Measurements from ENCODE around the gene TIGAR.

The TIGAR gene

GRCh38 chr12:4283512-4284255 is 37.3 kb upstream of the TIGAR start:
- no peak for DNase-seq

DNA sequence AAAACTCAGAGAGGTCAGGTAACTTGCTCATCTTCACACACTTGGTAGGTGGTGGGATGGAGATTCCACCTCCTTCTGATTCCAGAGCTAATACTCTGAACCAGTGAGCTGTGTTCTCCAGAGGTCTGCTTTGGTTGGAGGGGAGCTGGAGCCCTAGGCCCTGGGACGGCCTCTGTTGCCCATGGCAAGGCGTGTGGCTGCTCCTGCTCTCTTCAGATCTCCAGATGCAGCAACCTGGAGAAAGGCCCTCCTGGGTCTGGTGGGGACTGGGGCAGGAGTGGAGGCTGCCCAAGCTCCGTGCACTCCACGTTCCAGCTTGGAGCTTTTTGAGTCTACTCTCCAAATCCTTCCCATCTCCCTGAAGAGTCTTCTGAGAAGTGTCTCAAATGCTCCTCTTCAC is 36.7 kb upstream of the TIGAR start:
- DNase-seq, result no peak

GRCh38 chr12:4285070-4285469 is 35.9 kb upstream of the TIGAR start:
- DNase-seq, result no peak

DNA sequence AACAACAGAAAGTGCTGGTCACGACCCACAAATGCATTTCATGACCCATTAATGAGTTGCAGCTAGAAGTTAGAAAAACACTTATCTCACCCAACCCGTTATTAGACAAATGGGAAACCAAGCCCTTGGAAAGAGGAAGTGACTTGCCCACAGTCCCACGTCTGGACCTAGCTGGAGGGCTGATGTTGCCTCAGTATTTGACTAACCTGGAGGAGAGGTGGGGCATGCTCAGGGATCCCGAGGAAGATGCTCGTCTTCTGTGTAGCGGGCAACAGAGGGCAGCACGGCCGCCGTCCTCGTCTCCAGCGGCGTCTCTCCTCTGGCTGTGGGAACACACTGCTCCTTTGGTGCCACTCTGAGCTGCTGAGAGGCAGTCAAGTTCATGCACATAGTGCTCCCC is 34.8 kb upstream of the TIGAR start:
- no peak for DNase-seq

GRCh38 chr12:4286771-4287317 is 34.2 kb upstream of the TIGAR start:
- no peak for DNase-seq

DNA sequence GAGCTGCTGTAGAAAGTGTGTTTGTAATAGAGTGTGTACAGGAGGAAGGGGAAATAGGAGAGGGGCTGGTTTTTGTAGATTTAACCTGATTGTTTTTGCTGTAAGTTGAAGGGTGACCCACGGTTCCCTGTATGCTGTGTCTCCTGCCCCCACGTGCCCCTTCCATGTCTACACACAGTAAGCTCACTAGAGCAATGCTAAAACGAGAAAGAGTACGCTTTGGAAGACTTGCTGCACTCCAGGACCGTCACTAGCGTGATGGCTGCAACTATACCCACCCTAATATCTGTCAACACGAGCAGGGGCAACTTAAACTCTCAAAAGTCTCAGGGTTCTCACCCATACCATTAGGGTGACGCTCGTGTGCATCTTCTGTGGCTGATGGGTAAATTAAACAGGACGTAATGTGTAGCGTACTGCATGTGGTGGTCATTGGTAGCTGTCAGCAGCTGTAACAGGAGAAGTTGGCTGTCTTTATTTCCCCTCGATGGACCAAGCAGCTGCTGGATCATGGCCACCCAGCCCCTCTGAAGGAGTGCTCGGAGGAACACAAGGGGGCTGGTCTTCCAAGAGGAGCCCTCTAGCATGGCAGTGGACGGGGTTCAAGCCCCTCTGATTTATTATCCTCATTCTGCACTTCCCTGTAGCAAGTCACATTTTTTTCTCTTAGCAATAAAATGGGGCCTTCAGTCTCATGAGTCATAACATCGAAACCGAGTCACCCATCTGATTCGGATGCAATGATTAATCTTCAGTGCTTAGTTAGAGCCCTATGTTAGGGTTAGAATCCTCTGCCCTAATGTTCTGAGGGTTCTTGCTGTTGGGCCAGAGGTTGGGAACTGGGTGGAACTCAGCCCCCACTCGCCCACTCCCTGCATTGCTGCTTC is 33.4 kb upstream of the TIGAR start:
- DNase-seq, result no peak

DNA sequence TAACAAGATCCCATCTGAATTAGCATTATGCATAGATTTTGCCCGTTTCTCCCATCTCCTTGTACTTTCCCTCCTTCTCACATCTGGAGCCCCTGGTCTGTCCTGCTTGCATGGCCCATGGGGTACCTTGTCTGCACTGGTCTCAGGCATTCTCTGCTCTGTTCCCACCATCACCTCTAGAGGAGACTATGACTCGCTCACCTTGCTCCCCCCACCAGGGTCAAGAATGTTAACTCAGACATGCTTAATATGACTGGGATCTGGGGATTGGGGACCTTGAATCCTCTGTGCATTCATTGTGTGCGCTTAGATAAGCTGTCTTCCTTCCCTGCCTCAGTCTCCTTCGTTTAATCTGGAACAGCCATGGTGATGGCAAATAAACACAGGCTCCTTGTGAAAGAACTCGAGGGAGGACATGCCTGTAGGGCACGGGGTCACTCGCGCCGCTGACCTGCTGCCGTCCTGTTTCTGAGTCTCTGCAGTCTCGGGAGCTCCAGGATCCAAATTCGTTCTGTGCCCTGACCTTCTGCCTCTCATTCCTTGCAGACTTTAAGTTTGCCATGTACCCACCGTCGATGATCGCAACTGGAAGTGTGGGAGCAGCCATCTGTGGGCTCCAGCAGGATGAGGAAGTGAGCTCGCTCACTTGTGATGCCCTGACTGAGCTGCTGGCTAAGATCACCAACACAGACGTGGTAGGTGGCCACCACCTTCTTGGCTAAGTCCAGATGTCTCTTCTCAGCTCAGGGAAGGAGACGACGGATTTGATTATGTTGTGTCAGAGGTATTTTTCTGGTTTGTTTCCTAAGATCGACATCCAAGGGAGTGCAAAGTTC is 32.5 kb upstream of the TIGAR start:
- DNase-seq, result no peak

- no peak for DNase-seq
Observed at GRCh38 chr12:4289231-4289878, 31.7 kb upstream of the TIGAR start.

DNA sequence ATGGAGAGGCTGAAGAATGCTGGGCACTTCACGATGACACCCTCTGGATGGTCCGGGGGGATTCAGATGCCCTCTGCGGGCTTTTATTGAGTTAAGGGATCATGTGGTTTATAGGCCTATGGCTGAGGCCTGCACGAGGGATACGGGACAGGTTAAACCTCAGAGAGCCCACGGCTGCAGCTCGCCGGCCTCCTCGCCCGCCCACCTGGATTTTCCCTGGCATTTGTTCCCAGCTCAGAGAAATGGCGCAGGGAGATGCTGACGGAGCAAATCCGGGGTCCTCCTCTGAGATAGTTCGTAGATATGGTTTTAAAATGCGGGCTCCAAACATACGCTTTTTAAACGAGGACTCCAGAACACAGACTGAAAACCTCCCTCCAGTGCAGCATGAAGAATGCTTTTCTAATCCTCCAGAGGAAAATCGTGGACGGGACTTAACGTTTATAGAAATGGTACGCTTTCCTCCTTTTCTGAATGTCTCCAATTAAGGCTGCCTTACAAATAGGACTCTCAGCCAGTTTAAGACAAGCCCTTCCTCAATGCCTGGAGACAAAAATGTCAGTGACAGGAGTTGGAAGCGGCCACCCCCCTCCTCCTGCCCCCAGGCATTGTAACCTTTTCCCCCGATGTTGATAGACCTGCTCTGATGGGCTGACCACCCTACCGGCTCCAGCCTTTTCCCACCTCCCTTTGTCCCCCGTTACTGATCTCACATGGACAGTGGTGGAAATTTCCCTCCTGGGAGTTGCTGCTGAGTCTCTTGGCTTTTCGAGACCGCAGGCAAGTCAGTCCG is 30.8 kb upstream of the TIGAR start:
- no peak for DNase-seq

DNA sequence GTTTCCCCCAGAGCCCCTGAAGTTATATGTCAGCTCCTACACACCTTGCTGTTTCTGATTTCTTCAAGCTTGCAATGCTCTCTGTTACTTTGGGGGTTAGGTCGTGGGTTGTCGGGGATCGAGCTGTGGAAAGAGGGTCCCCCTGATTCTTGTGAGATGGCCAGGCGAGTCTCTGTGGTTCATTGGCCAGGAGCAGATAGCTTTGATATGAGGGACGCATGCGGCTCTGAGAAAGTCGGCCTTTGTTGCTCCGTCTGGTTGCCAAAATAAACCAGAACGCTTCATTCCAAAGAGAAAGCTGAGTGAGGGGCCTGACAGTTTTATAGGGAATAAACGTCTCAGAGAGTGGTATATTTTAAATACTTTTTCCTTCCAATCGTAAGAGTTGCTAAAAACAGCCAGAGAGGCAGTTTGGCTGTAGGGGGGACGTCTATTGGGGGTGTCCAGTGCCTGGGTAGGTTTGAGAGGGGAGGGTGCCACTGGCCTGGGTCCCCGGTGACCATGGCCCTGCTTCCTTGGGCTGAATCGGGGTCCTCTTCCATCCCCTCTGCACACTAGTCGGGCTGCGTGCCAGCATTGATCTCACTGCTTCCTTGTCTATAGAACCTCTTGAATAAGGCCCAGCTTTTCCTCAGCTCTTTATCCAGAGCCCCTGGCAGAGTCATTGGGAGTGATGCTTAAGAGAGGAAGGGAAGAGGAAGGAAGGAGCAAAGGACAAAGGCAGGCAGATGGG is 28.5 kb upstream of the TIGAR start:
- DNase-seq, result no peak

- DNase-seq, result peak in 1 of 2 experiments; percentile 23
Observed at GRCh38 chr12:4293299-4293965, 27.6 kb upstream of the TIGAR start.

GRCh38 chr12:4293966-4294505 is 27.0 kb upstream of the TIGAR start:
- no peak for DNase-seq

- no peak for DNase-seq
Observed at GRCh38 chr12:4296751-4297150, 24.3 kb upstream of the TIGAR start.

DNA sequence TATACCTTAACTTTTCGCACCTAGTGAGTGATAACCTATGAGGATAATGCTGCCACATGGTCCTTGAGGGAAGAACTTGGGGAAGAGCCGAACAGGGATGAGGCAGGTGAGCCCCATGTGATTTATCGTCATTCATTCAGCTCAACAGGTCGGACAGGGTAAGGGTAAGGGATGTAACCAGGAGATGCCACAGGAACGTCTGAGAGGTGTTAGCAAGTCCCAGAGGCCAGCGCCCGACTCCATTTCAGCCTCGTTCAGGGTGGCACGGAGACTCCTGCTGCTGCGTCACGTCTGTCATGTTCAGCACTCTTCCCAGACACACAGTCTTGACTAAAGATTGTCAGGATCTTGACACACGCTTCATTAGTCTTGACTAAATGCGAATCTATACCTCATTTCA is 23.4 kb upstream of the TIGAR start:
- DNase-seq, result no peak

DNA sequence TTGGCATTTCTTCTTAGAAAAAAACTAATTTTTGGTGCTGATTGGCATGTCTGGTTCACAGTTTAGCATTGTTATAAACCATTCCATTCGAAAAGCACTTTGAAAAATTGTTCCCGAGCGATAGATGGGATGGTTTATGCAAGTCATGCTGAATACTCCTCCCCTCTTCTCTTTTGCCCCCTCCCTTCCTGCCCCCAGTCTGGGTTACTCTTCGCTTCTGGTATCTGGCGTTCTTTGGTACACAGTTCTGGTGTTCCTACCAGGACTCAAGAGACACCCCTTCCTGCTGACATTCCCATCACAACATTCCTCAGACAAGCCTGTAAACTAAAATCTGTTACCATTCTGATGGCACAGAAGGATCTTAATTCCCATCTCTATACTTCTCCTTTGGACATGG is 20.1 kb upstream of the TIGAR start:
- DNase-seq, result no peak

GRCh38 chr12:4301932-4302501 is 19.0 kb upstream of the TIGAR start:
- no peak for DNase-seq

DNA sequence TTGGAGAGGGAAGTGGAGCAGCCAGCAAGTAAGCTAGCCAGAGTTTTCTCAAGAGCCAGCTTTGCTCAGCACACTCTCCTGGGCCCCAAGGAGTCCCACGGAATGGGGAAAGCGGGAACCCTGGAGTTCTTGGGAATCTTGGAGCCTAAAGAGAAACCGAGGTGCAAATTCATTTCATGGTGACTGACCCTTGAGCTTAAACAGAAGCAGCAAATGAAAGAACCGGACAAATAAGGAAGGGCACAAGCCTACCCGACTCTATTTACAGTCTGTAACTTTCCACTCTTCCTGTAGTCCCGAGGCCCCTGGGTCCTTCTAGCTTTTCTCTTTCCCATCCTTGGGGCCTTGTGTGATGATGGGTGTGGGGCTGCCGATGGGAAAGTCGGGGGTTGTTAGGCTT is 18.1 kb upstream of the TIGAR start:
- DNase-seq, result no peak

GRCh38 chr12:4303750-4304149 is 17.3 kb upstream of the TIGAR start:
- no peak for DNase-seq

- DNase-seq, result no peak
Observed at GRCh38 chr12:4307593-4308333, 13.2 kb upstream of the TIGAR start.

Measured in activated CD4-positive, alpha-beta T cell treated with anti-CD3 and anti-CD28 coated beads, Interleukin-2, amount 50 U/mL, for 4 hours (primary cell).